ENCODE data around the gene ADNP2.

Gene ADNP2

GRCh38 chr18:80170395-80171053, 61.5 kb downstream of the ADNP2 start:
- FAIRE-seq (peak; percentile 93), DNase-seq (ENCODE audit: low spot score) (no peak)

GRCh38 chr18:80171054-80171872, 62.2 kb downstream of the ADNP2 start:
- DNase-seq (ENCODE audit: low spot score) (peak; percentile 88), FAIRE-seq (peak; percentile 5)

DNA sequence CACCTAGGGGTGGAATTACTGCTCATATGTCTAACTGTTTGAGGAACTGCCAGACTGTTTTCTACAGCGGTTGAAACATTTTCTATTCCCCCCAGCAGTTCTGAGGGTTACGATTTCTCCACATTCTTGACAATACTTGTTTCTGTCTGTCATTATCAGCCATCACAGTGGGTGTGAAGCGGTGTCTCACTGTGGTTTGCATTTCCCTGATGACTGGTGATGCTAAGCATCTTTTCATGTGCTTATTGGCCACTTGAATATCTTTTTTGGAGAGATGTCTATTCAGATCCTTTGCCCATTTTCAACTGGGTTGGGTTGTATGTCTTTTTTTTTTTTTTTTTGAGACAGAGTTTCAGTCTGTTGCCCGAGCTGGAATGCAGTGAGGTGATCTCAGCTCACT, 63.0 kb downstream of the ADNP2 start:
- DNase-seq (ENCODE audit: low spot score) (no peak), FAIRE-seq (peak; percentile 50)

DNA sequence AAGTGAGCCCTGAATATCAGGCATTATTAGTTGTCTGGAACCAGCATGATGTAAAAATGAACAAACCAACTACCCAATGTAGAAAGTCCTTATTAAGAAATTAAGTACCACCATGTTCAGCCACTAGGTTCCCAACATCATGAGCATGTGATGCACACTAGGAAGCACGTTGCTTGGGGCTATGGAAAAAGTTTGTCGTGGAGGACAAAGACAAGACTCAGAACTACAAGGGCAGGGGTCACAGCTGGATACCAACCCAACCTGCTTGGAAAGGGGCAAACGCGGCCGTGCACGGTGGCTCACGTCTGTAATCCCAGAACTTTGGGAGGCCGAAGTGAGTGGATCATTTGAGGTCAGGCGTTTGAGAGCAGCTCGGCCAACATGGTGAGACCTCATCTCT, 64.0 kb downstream of the ADNP2 start:
- FAIRE-seq = peak; percentile 70

GRCh38 chr18:80175451-80176204, 66.6 kb downstream of the ADNP2 start:
- DNase-seq (ENCODE audit: low spot score) = no peak
- peak; percentile 97 for FAIRE-seq

More for the DNA sequence above, 64.0 kb downstream of the ADNP2 start:
- no peak for DNase-seq (ENCODE audit: low spot score)

- no peak for DNase-seq (ENCODE audit: low spot score)
- FAIRE-seq = no peak
Observed at GRCh38 chr18:80176334-80177073, 67.4 kb downstream of the ADNP2 start.

GRCh38 chr18:80177128-80177527, 68.1 kb downstream of the ADNP2 start:
- DNase-seq (ENCODE audit: low spot score) (no peak), FAIRE-seq (peak; percentile 99)

DNA sequence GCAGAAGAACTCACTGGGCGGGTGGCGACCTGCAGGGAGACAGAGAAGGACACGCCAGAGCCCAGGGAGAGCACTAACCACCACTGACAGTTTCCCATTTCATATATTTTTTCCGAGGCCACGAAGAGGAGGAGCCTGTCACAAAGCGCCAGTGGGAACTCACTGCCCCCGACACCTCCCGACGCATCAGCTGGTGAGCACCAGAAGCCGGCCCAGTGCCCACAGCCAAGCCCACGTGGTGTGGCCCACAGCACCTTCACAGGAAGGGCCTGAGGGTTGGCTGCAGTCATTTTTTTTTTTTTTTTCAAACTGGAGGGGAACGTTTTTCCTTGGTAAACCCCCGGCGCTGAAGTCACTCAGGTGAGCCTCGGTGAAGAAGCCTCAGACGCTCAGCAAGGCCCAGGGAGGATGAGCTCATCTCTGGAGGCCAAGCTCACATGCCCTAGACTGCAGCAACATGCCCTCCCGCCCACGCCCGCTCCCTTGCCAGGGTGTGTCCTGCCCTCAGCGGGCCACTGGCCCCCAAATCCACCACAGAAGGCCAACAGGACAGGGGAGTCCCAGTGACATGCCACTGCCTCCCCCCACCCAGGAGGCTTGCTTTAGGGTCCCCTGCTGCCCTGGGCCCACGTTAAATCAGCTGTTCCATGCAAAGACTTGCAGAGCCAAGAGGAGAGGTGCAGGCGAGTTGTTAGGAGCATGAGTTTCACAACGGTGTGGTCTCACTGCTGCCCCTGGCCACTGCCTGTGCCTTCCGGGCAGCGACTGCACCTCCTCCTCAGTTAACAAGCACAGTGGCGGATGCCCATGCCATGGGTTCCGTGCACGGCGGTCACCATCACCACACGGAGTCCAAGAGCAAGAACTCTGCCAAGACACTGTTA, 70.1 kb downstream of the ADNP2 start:
- DNase-seq (ENCODE audit: low spot score) = no peak
- peak; percentile 53 for FAIRE-seq

GRCh38 chr18:80179857-80180558, 70.9 kb downstream of the ADNP2 start:
- no peak for DNase-seq (ENCODE audit: low spot score)
- no peak for FAIRE-seq

GRCh38 chr18:80180778-80181564, 71.9 kb downstream of the ADNP2 start:
- peak; percentile 81 for FAIRE-seq
- no peak for DNase-seq (ENCODE audit: low spot score)

DNA sequence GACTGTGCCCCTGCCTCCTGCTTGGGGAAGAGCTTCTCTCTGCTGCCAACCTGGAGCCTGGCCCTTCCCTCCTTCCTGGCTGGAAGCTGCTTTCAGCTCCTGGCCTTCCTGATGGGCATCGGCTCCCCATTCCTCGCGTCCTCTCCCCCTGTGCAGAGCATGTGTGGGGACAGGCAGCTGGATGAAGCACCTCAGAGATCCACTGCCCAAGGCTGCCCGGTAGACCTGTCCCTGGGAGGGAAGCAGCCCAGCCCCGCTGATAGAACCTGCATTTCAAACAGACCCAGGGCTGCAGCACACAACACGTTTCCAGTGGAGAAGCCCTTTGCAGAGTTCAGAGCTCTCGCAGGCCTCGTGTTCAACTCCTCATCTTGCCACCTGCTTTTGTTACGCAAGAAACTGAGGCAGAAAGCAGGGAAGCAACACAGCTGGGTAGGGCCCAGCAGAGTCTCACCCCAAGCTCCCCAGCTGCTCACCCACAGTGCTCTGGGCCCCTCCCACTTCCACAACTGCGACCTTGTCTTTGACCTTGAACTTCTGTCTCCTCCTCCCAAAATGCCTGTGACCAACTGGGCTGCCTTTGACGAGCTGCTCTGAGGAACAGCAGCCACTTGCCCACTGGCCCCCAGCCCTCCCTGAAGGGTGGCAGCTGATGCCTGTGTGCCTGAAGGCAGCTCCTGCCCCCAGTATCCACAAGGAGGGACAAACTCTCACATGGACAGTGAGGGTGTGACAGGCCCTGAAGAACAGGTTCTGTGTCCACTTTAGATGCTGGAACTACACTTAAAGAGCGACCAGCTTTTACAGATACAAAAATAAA, 72.8 kb downstream of the ADNP2 start:
- no peak for FAIRE-seq
- DNase-seq (ENCODE audit: low spot score) = no peak

- no peak for FAIRE-seq
- DNase-seq (ENCODE audit: low spot score) = no peak
Observed at GRCh38 chr18:80182855-80183254, 73.8 kb downstream of the ADNP2 start.

DNA sequence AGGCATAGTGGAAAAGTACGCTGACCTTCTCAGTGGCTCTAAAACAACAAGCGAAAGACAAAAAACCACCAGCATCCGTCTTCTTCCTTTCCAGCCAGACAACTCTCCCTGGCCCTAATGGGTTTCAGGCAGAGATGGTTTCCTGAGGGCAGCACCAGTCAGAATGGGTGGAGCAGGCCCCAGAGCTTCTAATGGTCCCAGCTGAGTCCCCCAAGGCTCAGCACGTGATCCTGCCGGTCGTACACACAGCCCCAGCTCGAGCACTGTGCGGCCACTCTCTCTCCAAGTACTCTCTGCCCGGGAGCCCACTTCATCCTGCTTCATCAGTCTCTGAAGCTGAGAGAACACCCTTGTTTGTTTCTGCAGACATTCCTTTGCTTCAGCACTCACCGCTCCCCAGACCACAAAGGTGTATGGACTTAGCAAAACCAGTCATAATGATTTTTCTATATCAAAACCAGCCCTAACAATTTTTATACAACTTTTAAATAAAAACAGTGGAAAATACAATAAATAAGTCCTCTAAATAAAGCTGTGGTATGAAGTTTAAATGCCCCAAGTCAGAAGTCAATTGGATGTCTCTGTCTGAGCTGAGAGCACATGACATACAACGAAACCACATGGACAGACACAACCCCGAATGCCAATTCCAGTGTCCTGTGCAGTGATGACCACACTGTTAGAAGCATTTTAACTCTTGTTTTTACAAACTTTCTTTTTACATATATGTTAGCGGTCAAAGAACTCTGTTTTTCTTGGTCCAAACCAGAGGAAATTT, 74.4 kb downstream of the ADNP2 start:
- FAIRE-seq (no peak), DNase-seq (ENCODE audit: low spot score) (no peak)

DNA sequence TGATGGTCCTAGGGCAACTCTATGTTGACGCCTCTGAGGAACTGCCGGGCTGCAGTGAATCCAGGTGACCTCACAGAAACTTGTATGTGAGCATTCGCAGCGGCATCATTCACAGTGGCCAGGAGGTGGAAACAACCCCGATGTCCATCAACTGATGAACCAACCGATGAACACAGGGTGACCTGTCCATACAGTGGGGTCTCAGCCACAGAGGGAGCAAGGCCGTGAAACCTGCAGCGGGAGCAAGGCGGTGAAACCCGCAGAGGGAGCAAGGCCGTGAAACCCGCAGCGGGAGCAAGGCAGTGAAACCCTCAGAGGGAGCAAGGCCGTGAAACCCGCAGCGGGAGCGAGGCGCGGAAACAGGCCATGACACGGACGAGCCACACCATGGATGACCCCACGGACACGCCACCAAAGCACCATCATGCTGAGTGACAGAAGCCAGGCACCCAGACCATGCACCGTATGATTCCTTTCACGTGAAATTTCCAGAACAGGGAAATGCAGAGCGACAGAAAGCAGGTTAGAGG, 75.2 kb downstream of the ADNP2 start:
- no peak for DNase-seq (ENCODE audit: low spot score)
- peak; percentile 58 for FAIRE-seq

DNA sequence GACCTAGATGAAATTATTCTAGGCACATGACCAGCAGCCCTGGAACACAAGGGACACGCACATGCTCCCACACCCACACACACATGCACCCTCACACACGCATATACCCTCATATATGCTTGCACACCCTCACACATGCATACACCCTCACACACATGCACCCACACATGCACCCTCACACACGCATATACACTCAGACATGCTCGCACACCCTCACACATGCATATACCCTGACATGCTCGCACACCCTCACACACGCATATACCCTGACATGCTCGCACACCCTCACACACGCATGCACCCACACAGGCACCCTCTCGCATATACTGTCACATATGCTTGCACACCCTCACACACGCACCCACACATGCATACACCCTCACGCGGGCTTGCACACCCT, 76.5 kb downstream of the ADNP2 start:
- FAIRE-seq (no peak), DNase-seq (ENCODE audit: low spot score) (no peak)

- DNase-seq (ENCODE audit: low spot score) (no peak), FAIRE-seq (no peak)
Observed at GRCh38 chr18:80187956-80188642, 79.0 kb downstream of the ADNP2 start.

All from urothelium cell line (cell line).